Thoracic aorta (tissue), 2 donors: ENCODE data around the gene CATSPERE. TPM values are rescaled to one million over a fixed set of nuclear protein-coding genes. Genes with fewer than 3 reads are reported as not detected.

Experiments used
- ATAC-seq: fragments of 150-250 bp; one replicate; pipeline ENCODE4 v1.8.0; 2017; ENCODE audit warnings: low read depth; ENCODE audit not compliant: insufficient number of reproducible peaks, low FRiP score
- DNase-seq: peaks from one replicate; pipeline ENCODE4 v3.0.0-alpha.2; 2020; ENCODE audit warnings: low spot score
- H3K27ac ChIP-seq, 2 donors: fragments of 200-600 bp; sonication (generic); 1 replicate in 1 of 2; 2 replicates in 1 of 2; pipeline ENCODE4 v1.5.1; 2016; ENCODE audit warnings: mild to moderate bottlenecking in 2 of 2, moderate library complexity in 2 of 2
- H3K27me3 ChIP-seq: fragments of 200-600 bp; sonication (generic); replicated peaks from 2 replicates; pipeline ENCODE4 v1.6.0; 2016; ENCODE audit warnings: mild to moderate bottlenecking; ENCODE audit not compliant: insufficient read depth
- H3K36me3 ChIP-seq: fragments of 200-600 bp; sonication (generic); one replicate; pipeline ENCODE4 v1.5.1; 2016
- H3K4me1 ChIP-seq, 2 donors: fragments of 200-600 bp; sonication (generic); 1 replicate in 1 of 2; 2 replicates in 1 of 2; pipeline versions ENCODE4 v1.5.1 to v1.6.0; 2016; ENCODE audit warnings: low read depth in 2 of 2, mild to moderate bottlenecking in 1 of 2; ENCODE audit not compliant: control insufficient read depth in 1 of 2
- H3K4me3 ChIP-seq: fragments of 200-600 bp; sonication (generic); 2 replicates; pipeline ENCODE4 v1.5.1; 2016; ENCODE audit warnings: mild to moderate bottlenecking
- H3K9me3 ChIP-seq: fragments of 200-600 bp; sonication (generic); 2 replicates; pipeline ENCODE4 v1.5.1; 2016
- CTCF ChIP-seq: fragments of 200-600 bp; sonication (generic); IDR thresholded peaks from one replicate; pipeline ENCODE4 v1.5.1; 2019; ENCODE audit warnings: antibody characterized with exemption
- total RNA-seq, 2 donors: library from RNA; depleted of rRNA; stranded (reverse); fragments of >200 nt; gene quantifications; one replicate each; pipeline versions ENCODE4 v1.1.0 to v1.2.3, GENCODE V29; 2016

CATSPERE gene
- total RNA-seq, 2 donors from 2014 or later, result 0.14 to 1.3 TPM

GRCh38 chr1:244601336-244601735 is 140.3 kb downstream of the CATSPERE start:
- DNase-seq (no peak), ATAC-seq (no peak)
- Histone ChIP-seq H3K27me3 (no peaks in the 10 kb centered on the region), H3K4me1 (peaks cover 0 to 4% of the 10 kb centered on the region in 2 donors), H3K9me3 (no peaks in the 10 kb centered on the region), H3K27ac (no peak overlapping the region), H3K4me3 (no peak overlapping the region), H3K36me3 (no peaks in the 10 kb centered on the region)
- TF ChIP-seq CTCF, result no peak

GRCh38 chr1:244603498-244603897 is 142.4 kb downstream of the CATSPERE start:
- Histone ChIP-seq H3K4me1 (peaks cover 0 to 4% of the 10 kb centered on the region in 2 donors), H3K27ac (no peak overlapping the region), H3K36me3 (no peaks in the 10 kb centered on the region), H3K9me3 (no peaks in the 10 kb centered on the region), H3K4me3 (no peak overlapping the region), H3K27me3 (no peaks in the 10 kb centered on the region)
- ATAC-seq (no peak), DNase-seq (no peak)
- peak; percentile 90 for TF ChIP-seq CTCF

- ATAC-seq, result no peak
- no peak for TF ChIP-seq CTCF
- H3K4me3 ChIP-seq, result no peak overlapping the region
- DNase-seq, result no peak
- no peaks in the 10 kb centered on the region for H3K27me3 ChIP-seq
- H3K4me1 ChIP-seq, result no peaks in the 10 kb centered on the region
- H3K9me3 ChIP-seq, result no peaks in the 10 kb centered on the region
- no peaks in the 10 kb centered on the region for H3K36me3 ChIP-seq
- no peak overlapping the region for H3K27ac ChIP-seq
These were observed 144.8 kb downstream of the CATSPERE start for GRCh38 chr1:244605835-244606370.

- DNase-seq (no peak), ATAC-seq (no peak)
- Histone ChIP-seq H3K27me3 (no peaks in the 10 kb centered on the region), H3K4me1 (no peaks in the 10 kb centered on the region), H3K4me3 (no peak overlapping the region), H3K36me3 (no peaks in the 10 kb centered on the region), H3K9me3 (no peaks in the 10 kb centered on the region), H3K27ac (no peak overlapping the region)
- no peak for TF ChIP-seq CTCF
These were observed 153.2 kb downstream of the CATSPERE start for GRCh38 chr1:244614113-244614836.

GRCh38 chr1:244614879-244615278 is 153.8 kb downstream of the CATSPERE start:
- Histone ChIP-seq H3K27me3 (no peaks in the 10 kb centered on the region), H3K4me1 (no peaks in the 10 kb centered on the region), H3K36me3 (no peaks in the 10 kb centered on the region), H3K9me3 (no peaks in the 10 kb centered on the region), H3K27ac (no peak overlapping the region), H3K4me3 (no peak overlapping the region)
- no peak for TF ChIP-seq CTCF
- DNase-seq (no peak), ATAC-seq (no peak)
